GM18873 (cell line): ENCODE measurements around the gene PASK.

Experiments used
- ATAC-seq: cut with Tn5 transposase; IDR thresholded peaks from one replicate; pipeline ENCODE4 v1.9.1; 2021; ENCODE audit warnings: mild to moderate bottlenecking, moderate library complexity, moderate number of reproducible peaks; ENCODE audit not compliant: unreplicated experiment, low FRiP score

Gene PASK

GRCh38 chr2:241088791-241089732 lies 60.2 kb downstream of the PASK start:
- no peak for ATAC-seq

GRCh38 chr2:241088376-241088775 lies 60.9 kb downstream of the PASK start:
- peak; percentile 31 for ATAC-seq

- peak; percentile 52 for ATAC-seq
These were observed 61.6 kb downstream of the PASK start for GRCh38 chr2:241087420-241088268.

- ATAC-seq = no peak
These were observed 64.3 kb downstream of the PASK start for GRCh38 chr2:241084856-241085444.

- ATAC-seq = no peak
These were observed 66.2 kb downstream of the PASK start for GRCh38 chr2:241083091-241083415.

- ATAC-seq = no peak
These were observed 66.8 kb downstream of the PASK start for GRCh38 chr2:241082341-241083090.

GRCh38 chr2:241081643-241082340 lies 67.5 kb downstream of the PASK start:
- no peak for ATAC-seq

GRCh38 chr2:241081190-241081642 lies 68.1 kb downstream of the PASK start:
- ATAC-seq = no peak

- ATAC-seq = no peak
These were observed 68.7 kb downstream of the PASK start for GRCh38 chr2:241080405-241081189.

GRCh38 chr2:241074901-241075540 lies 74.3 kb downstream of the PASK start:
- ATAC-seq = no peak

- no peak for ATAC-seq
These were observed 75.0 kb downstream of the PASK start for GRCh38 chr2:241074065-241074818.

GRCh38 chr2:241073166-241074064 lies 75.9 kb downstream of the PASK start:
- no peak for ATAC-seq

GRCh38 chr2:241072553-241073165 lies 76.6 kb downstream of the PASK start:
- ATAC-seq = no peak

- no peak for ATAC-seq
These were observed 77.1 kb downstream of the PASK start for GRCh38 chr2:241072151-241072550.

- ATAC-seq = no peak
These were observed 77.6 kb downstream of the PASK start for GRCh38 chr2:241071677-241072111.
